DND-41 (cell line): ENCODE results near the gene CLIC1.

ENCODE experiments used
- CTCF ChIP-seq: IDR thresholded peaks from 2 replicates; pipeline ENCODE4 v1.5.1; 2012; ENCODE audit warnings: borderline replicate concordance, low read length, moderate library complexity, mild to moderate bottlenecking; ENCODE audit not compliant: poor library complexity, severe bottlenecking; ENCODE audit errors: extremely low read depth
- EZH2 ChIP-seq: IDR thresholded peaks from 3 replicates; pipeline ENCODE4 v1.6.1; 2012; ENCODE audit warnings: borderline replicate concordance, low read depth, mild to moderate bottlenecking, moderate library complexity, low read length, inconsistent platforms; ENCODE audit not compliant: severe bottlenecking

GRCh38 chr6:31734821-31735406 is 1.4 kb downstream of the CLIC1 start:
- TF ChIP-seq CTCF (no peak), EZH2 (no peak)
